Gastroesophageal sphincter (tissue), 3 donors: Measurements from ENCODE around the gene HNRNPA2B1.

ENCODE experiments used
- CTCF ChIP-seq, 4 experiments: fragments of 200-600 bp in 2 of 4; fragments of 450-650 bp in 2 of 4; sonication (generic) in 1 of 4; IDR thresholded peaks; one replicate each; pipeline ENCODE4 v1.5.1; 2017 to 2019; ENCODE audit warnings: antibody characterized with exemption in 4 of 4, mild to moderate bottlenecking in 2 of 4, moderate library complexity in 2 of 4
- EP300 ChIP-seq: sonication (generic); formaldehyde crosslinking; IDR thresholded peaks from one replicate; pipeline ENCODE4 v1.6.1; 2017; ENCODE audit warnings: antibody characterized with exemption, mild to moderate bottlenecking
- POLR2A ChIP-seq, 2 donors: fragments of 450-650 bp; IDR thresholded peaks; one replicate each; pipeline ENCODE4 v1.6.1; 2017; ENCODE audit warnings: antibody characterized with exemption in 2 of 2, mild to moderate bottlenecking in 2 of 2, moderate library complexity in 1 of 2
- POLR2AphosphoS5 ChIP-seq: sonication (generic); formaldehyde crosslinking; IDR thresholded peaks from one replicate; pipeline ENCODE4 v1.6.1; 2017; ENCODE audit warnings: antibody characterized with exemption

GRCh38 chr7:26155531-26156375, 44.8 kb downstream of the HNRNPA2B1 start:
- TF ChIP-seq CTCF (IDR thresholded peaks at IDR 0.05), result no peak
- no peak for TF ChIP-seq POLR2A (IDR thresholded peaks at IDR 0.05)
- no peak for TF ChIP-seq POLR2AphosphoS5
- TF ChIP-seq EP300, result no peak
